Measurements from ENCODE around the gene TMEM72. TPM values are rescaled to one million over a fixed set of nuclear protein-coding genes. Genes with fewer than 3 reads are reported as not detected.

The TMEM72 gene
- polyA plus RNA-seq, 4 donors = 67.6 to 74.5 (median 71.0) TPM

DNA sequence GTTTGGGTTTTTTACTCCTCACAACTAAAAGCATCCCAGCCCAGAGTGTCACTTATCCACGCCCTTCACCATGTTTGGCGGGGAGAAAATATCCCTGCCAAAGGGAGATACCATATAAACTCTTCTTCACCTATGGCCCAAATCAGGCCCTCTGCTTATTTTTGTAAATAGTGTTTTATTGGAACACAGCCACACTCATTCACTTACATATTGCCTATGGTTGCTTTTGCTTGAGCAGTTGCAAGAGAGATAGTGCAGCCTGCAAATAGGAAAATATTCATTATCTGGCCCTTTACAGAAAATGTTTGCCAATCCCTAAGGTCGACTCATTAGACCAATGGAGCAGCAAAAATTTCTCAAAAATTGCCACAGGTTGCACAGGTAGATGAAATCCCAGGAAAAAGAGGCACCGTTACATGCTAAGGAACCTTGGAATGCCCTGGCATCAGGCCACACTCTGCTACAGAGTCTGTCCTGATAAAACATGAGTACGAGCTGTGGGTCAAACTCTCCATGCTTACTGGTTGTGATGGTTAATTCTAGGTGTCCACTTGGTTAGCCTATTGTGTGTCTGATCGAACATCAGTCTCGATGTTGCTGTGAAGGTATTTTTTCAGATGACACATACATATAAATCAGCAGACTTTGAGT lies 40.6 kb downstream of the TMEM72 start:
- DNase-seq (ENCODE audit: low read depth in 4 of 4, low spot score in 3 of 4) = no peak

- no peak for DNase-seq (ENCODE audit: low read depth in 4 of 4, low spot score in 3 of 4)
These were observed 41.7 kb downstream of the TMEM72 start for GRCh38 chr10:44952779-44953231.

- no peak for DNase-seq (ENCODE audit: low read depth in 4 of 4, low spot score in 3 of 4)
These were observed 42.9 kb downstream of the TMEM72 start for GRCh38 chr10:44954042-44954441.

- DNase-seq (ENCODE audit: low read depth in 4 of 4, low spot score in 3 of 4) = no peak
These were observed 43.8 kb downstream of the TMEM72 start for GRCh38 chr10:44954962-44955361.

- DNase-seq (ENCODE audit: low read depth in 4 of 4, low spot score in 3 of 4) = no peak
These were observed 44.4 kb downstream of the TMEM72 start for GRCh38 chr10:44955413-44956070.

- DNase-seq (ENCODE audit: low read depth in 4 of 4, low spot score in 3 of 4) = no peak
These were observed 45.1 kb downstream of the TMEM72 start for GRCh38 chr10:44956226-44956625.

- no peak for DNase-seq (ENCODE audit: low read depth in 4 of 4, low spot score in 3 of 4)
These were observed 45.9 kb downstream of the TMEM72 start for GRCh38 chr10:44956717-44957706.

GRCh38 chr10:44958196-44958897 lies 47.2 kb downstream of the TMEM72 start:
- no peak for DNase-seq (ENCODE audit: low read depth in 4 of 4, low spot score in 3 of 4)

DNA sequence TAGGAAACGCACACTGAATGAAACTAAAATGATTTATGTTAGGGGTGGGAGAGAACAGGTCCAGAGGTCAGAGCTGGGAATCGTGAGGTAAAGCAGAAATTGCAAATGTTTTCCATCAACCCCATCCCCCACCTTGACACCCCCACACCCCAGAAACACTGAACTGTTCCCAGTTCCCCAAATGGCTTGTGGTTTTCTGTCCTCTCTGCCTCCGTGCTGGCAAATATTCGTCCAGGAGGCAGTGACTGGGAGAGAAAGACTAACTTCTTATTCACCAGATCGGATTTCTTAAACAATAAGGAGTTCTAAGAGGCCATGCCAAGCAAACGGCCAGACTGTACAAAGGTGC lies 47.7 kb downstream of the TMEM72 start:
- DNase-seq (ENCODE audit: low read depth in 4 of 4, low spot score in 3 of 4) = no peak

- DNase-seq (ENCODE audit: low read depth in 4 of 4, low spot score in 3 of 4) = peak; percentile 58 to 71 (median 70)
These were observed 48.3 kb downstream of the TMEM72 start, which contains the start of gene RASSF4 for GRCh38 chr10:44959247-44960087. RASSF4 (plus strand) TSS chr10:44959802; CDS start chr10:44970203, 10,401 bp downstream.

DNA sequence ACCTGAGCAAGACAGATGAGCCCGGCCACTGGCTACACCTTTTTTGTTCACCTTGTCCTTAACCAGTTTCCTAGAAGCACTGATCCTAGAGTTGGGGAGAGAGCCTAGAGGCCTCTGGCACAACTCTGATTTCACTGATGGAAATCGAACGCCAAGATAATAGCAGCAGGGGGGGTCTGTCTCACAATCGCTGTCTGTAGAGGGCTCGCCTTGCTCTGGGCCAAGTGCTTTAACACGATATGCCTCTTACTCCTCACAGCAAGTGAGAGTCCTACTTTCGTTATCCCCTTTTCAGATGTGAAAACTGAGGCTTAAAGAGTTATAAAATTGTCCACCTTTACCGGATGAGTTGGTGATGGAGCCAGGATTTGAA lies 48.9 kb downstream of the TMEM72 start:
- DNase-seq (ENCODE audit: low read depth in 4 of 4, low spot score in 3 of 4) = no peak

- DNase-seq (ENCODE audit: low read depth in 4 of 4, low spot score in 3 of 4) = no peak
These were observed 49.5 kb downstream of the TMEM72 start for GRCh38 chr10:44960482-44961229.

GRCh38 chr10:44961230-44961571 lies 50.1 kb downstream of the TMEM72 start:
- no peak for DNase-seq (ENCODE audit: low read depth in 4 of 4, low spot score in 3 of 4)

DNA sequence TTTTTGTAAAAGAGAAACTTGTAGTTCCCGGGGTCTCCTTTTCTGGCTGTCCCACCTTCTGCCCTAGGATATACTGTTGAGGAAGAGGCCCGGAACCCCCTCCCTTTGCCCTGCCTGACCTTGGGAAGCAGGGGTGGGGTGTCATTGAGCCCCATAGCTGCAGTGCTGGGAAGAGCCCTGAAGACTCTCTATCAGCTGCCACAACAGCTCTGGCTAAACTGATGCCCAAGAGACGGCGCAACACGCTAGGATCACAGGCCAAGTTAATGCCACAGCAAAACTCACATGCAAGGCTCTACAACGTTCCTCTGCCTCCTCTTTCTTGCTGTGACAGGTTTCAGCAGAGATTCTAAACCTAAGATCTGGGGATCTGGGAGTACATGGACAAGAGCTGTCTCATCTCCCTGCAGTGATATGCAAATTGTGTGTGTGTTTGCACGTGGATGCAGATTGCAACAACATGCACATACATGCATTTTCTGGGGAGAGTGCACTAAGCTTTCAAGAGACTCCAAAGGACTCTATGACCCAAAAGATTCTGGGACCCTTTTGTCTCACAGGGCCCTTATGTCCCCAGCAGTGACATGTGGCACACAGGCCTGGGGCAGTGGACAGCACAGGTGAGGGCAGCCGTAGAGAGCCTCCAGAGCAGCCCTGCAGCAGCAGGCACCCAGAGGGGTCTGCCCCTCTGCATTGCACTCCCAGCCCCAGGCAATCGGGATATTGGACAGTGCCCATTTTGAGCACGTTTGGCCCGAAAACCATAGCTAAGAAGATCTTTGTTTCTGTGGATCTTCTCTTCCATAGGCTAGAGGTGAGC lies 51.0 kb downstream of the TMEM72 start:
- no peak for DNase-seq (ENCODE audit: low read depth in 4 of 4, low spot score in 3 of 4)

- DNase-seq (ENCODE audit: low read depth in 4 of 4, low spot score in 3 of 4) = no peak
These were observed 52.0 kb downstream of the TMEM72 start for GRCh38 chr10:44962870-44963738.

- DNase-seq (ENCODE audit: low read depth in 4 of 4, low spot score in 3 of 4) = peak in 1 of 4 donors; percentile 68
These were observed 52.9 kb downstream of the TMEM72 start for GRCh38 chr10:44963772-44964633.
